ENCODE data around the gene HFE. TPM values are rescaled to one million over a fixed set of nuclear protein-coding genes. Genes with fewer than 3 reads are reported as not detected.

HFE gene
- total RNA-seq, 2 experiments from 2014 or later, result 0.69 to 0.72 TPM

- H3K4me3 ChIP-seq (ENCODE audit: low read depth, low read length, poor library complexity, severe bottlenecking), result no peak overlapping the region
- TF ChIP-seq EZH2phosphoT487 (IDR thresholded peaks at IDR 0.05; ENCODE audit: borderline replicate concordance, low read depth, low read length) (no peak), CTCF (conservative IDR thresholded peaks at IDR 0.05; ENCODE audit: low read length) (no peak)
- no peak overlapping the region for H2AFZ ChIP-seq (ENCODE audit: low read length)
- ChIA-PET POLR2A (interaction anchor here (0.7 to 3.0 kb wide), 3 partner anchors 10 to 160 kb away, joined by 3 to 19 read pairs (median 3); a partner anchor contains a TSS), CTCF (ENCODE audit: unreplicated experiment) (interaction anchor here (0.6 kb wide), 1 partner anchor 1087 kb away, joined by 4 read pairs; no protein-coding TSS in a partner anchor)
- no peak overlapping the region for H3K27ac ChIP-seq (ENCODE audit: low read depth, low read length, poor library complexity, severe bottlenecking)
- DNase-seq (ENCODE audit: low spot score), result no peak
- H3K4me1 ChIP-seq (ENCODE audit: insufficient read depth, low read length, poor library complexity, severe bottlenecking), result peaks cover 5% of the 10 kb centered on the region
- no peaks in the 10 kb centered on the region for H4K20me1 ChIP-seq (ENCODE audit: insufficient read depth, low read length)
- no peak overlapping the region for H3K4me2 ChIP-seq (ENCODE audit: low read length)
- H3K79me2 ChIP-seq (ENCODE audit: insufficient read depth, low read depth, low read length), result no peaks in the 10 kb centered on the region
- H3K36me3 ChIP-seq (ENCODE audit: insufficient read depth, low read length), result no peaks in the 10 kb centered on the region
- intact Hi-C loops (cut with micrococcal nuclease; ENCODE audit: unreplicated experiment), result no loop called here
- no peaks in the 10 kb centered on the region for H3K9me2 ChIP-seq (ENCODE audit: insufficient read depth, low read length)
- BruUV-seq (replicated peaks), result no TSS peak
- H3K9me3 ChIP-seq (ENCODE audit: low read length), result no peaks in the 10 kb centered on the region; the same call in 1 of the 2 replicates
Measured at GRCh38 chr6:26109772-26110171, 22.5 kb downstream of the HFE start.

GRCh38 chr6:26113570-26113969, 26.3 kb downstream of the HFE start:
- Histone ChIP-seq H3K4me1 (ENCODE audit: insufficient read depth, low read length, poor library complexity, severe bottlenecking) (peaks cover 12% of the 10 kb centered on the region), H2AFZ (ENCODE audit: low read length) (no peak overlapping the region), H4K20me1 (ENCODE audit: insufficient read depth, low read length) (no peaks in the 10 kb centered on the region), H3K79me2 (ENCODE audit: insufficient read depth, low read depth, low read length) (no peaks in the 10 kb centered on the region), H3K27ac (ENCODE audit: low read depth, low read length, poor library complexity, severe bottlenecking) (no peak overlapping the region), H3K36me3 (ENCODE audit: insufficient read depth, low read length) (no peaks in the 10 kb centered on the region), H3K9me3 (ENCODE audit: low read length) (no peaks in the 10 kb centered on the region), H3K9me2 (ENCODE audit: insufficient read depth, low read length) (no peaks in the 10 kb centered on the region), H3K4me2 (ENCODE audit: low read length) (no peak overlapping the region), H3K4me3 (ENCODE audit: low read depth, low read length, poor library complexity, severe bottlenecking) (no peak overlapping the region)
- BruUV-seq (replicated peaks), result no TSS peak
- DNase-seq (ENCODE audit: low spot score), result no peak
- TF ChIP-seq CTCF (conservative IDR thresholded peaks at IDR 0.05; ENCODE audit: low read length) (no peak), EZH2phosphoT487 (IDR thresholded peaks at IDR 0.05; ENCODE audit: borderline replicate concordance, low read depth, low read length) (no peak)
- ChIA-PET CTCF (ENCODE audit: unreplicated experiment) (no interaction called here), POLR2A (interaction anchor here (3.1 kb wide), 1 partner anchor 9 kb away, joined by 23 read pairs; a partner anchor contains a TSS)
- intact Hi-C loops (cut with micrococcal nuclease; ENCODE audit: unreplicated experiment), result no loop called here

- H3K4me3 ChIP-seq (ENCODE audit: low read depth, low read length, poor library complexity, severe bottlenecking), result no peak overlapping the region
- H3K79me2 ChIP-seq (ENCODE audit: insufficient read depth, low read depth, low read length), result no peaks in the 10 kb centered on the region
- CTCF ChIA-PET (ENCODE audit: unreplicated experiment), result no interaction called here
- BruUV-seq (replicated peaks), result no TSS peak
- peak overlapping the region; percentile 10 for H3K27ac ChIP-seq (ENCODE audit: low read depth, low read length, poor library complexity, severe bottlenecking)
- no peaks in the 10 kb centered on the region for H3K9me2 ChIP-seq (ENCODE audit: insufficient read depth, low read length)
- H3K4me2 ChIP-seq (ENCODE audit: low read length), result no peak overlapping the region
- DNase-seq (ENCODE audit: low spot score), result no peak
- intact Hi-C loops (cut with micrococcal nuclease; ENCODE audit: unreplicated experiment), result no loop called here
- no peaks in the 10 kb centered on the region for H4K20me1 ChIP-seq (ENCODE audit: insufficient read depth, low read length)
- H3K4me1 ChIP-seq (ENCODE audit: insufficient read depth, low read length, poor library complexity, severe bottlenecking), result peaks cover 23% of the 10 kb centered on the region
- 0 out of 2 replicates have a peak overlapping the region, but pooled peaks have one; percentile 27 for H2AFZ ChIP-seq (ENCODE audit: low read length)
- no peaks in the 10 kb centered on the region for H3K9me3 ChIP-seq (ENCODE audit: low read length)
- H3K36me3 ChIP-seq (ENCODE audit: insufficient read depth, low read length), result no peaks in the 10 kb centered on the region
- no peak for TF ChIP-seq CTCF (conservative IDR thresholded peaks at IDR 0.05; ENCODE audit: low read length)
- TF ChIP-seq EZH2phosphoT487 (IDR thresholded peaks at IDR 0.05; ENCODE audit: borderline replicate concordance, low read depth, low read length), result no peak
- POLR2A ChIA-PET, result interaction anchor here (0.8 to 3.1 kb wide), 4 partner anchors 9 to 84 kb away, joined by 3 to 23 read pairs (median 4); a partner anchor contains a TSS
Measured at GRCh38 chr6:26115226-26115625, 28.0 kb downstream of the HFE start.

Measured in OCI-LY7 (cell line).